Stomach smooth muscle (tissue), 2 donors: ENCODE data around the gene LSM2.

Source experiments
- H3K27ac ChIP-seq: one replicate; pipeline ENCODE4 v1.7.0; 2013; ENCODE audit warnings: mild to moderate bottlenecking, low read length, inconsistent platforms
- H3K27me3 ChIP-seq, 2 donors: one replicate each; pipeline ENCODE4 v1.7.0; 2013; ENCODE audit warnings: low read length in 2 of 2; ENCODE audit not compliant: insufficient read depth in 2 of 2, control insufficient read depth in 1 of 2
- H3K36me3 ChIP-seq, 2 donors: one replicate each; pipeline ENCODE4 v1.7.0; 2013; ENCODE audit warnings: low read length in 2 of 2; ENCODE audit not compliant: control insufficient read depth in 2 of 2, insufficient read depth in 2 of 2
- H3K4me1 ChIP-seq: one replicate; pipeline ENCODE4 v1.7.0; 2013; ENCODE audit warnings: low read length; ENCODE audit not compliant: control insufficient read depth, insufficient read depth
- H3K4me3 ChIP-seq, 2 donors: one replicate each; pipeline ENCODE4 v1.7.0; 2013; ENCODE audit warnings: low read length in 2 of 2
- H3K9ac ChIP-seq, 2 donors: one replicate each; pipeline ENCODE4 v1.7.0; 2013; ENCODE audit warnings: low read length in 2 of 2, mild to moderate bottlenecking in 1 of 2
- H3K9me3 ChIP-seq, 2 donors: one replicate each; pipeline ENCODE4 v1.7.0; 2013; ENCODE audit warnings: low read length in 2 of 2; ENCODE audit not compliant: control insufficient read depth in 2 of 2
- donor health status: healthy.
- donor health status: Pancreatic carcinoma.

Gene LSM2

GRCh38 chr6:31837369-31838113 lies 30.8 kb upstream of the LSM2 start:
- Histone ChIP-seq H3K9ac (peak overlapping the region in 1 of 2 donors; percentile 43), H3K4me3 (peak overlapping the region; percentile 17 to 47), H3K27ac (peak overlapping the region; percentile 93), H3K36me3 (peaks cover 17 to 32% of the 10 kb centered on the region in 2 donors), H3K9me3 (no peaks in the 10 kb centered on the region), H3K4me1 (peaks cover 28% of the 10 kb centered on the region), H3K27me3 (no peaks in the 10 kb centered on the region)

GRCh38 chr6:31836474-31837368 lies 30.0 kb upstream of the LSM2 start:
- peak overlapping the region; percentile 93 for H3K27ac ChIP-seq
- H3K9ac ChIP-seq: peak overlapping the region; percentile 58 to 97
- H3K27me3 ChIP-seq: no peaks in the 10 kb centered on the region
- H3K36me3 ChIP-seq: peaks cover 17 to 32% of the 10 kb centered on the region in 2 donors
- H3K4me1 ChIP-seq: peaks cover 33% of the 10 kb centered on the region
- no peaks in the 10 kb centered on the region for H3K9me3 ChIP-seq
- H3K4me3 ChIP-seq: peak overlapping the region; percentile 35 to 97

GRCh38 chr6:31836047-31836473 lies 29.3 kb upstream of the LSM2 start:
- Histone ChIP-seq H3K27me3 (no peaks in the 10 kb centered on the region), H3K36me3 (peaks cover 17 to 31% of the 10 kb centered on the region in 2 donors), H3K9me3 (no peaks in the 10 kb centered on the region), H3K4me3 (peak overlapping the region; percentile 66 to 97), H3K9ac (peak overlapping the region; percentile 58 to 97), H3K4me1 (peaks cover 39% of the 10 kb centered on the region), H3K27ac (peak overlapping the region; percentile 93)

GRCh38 chr6:31834367-31835250 lies 27.8 kb upstream of the LSM2 start:
- peak overlapping the region; percentile 94 to 97 for H3K9ac ChIP-seq
- H3K27me3 ChIP-seq: no peaks in the 10 kb centered on the region
- peaks cover 14 to 20% of the 10 kb centered on the region in 2 donors for H3K36me3 ChIP-seq
- H3K9me3 ChIP-seq: no peaks in the 10 kb centered on the region
- peak overlapping the region; percentile 93 for H3K27ac ChIP-seq
- peaks cover 42% of the 10 kb centered on the region for H3K4me1 ChIP-seq
- H3K4me3 ChIP-seq: peak overlapping the region; percentile 97 to 100

GRCh38 chr6:31831350-31832215 lies 24.8 kb upstream of the LSM2 start:
- Histone ChIP-seq H3K27ac (no peak overlapping the region), H3K27me3 (no peaks in the 10 kb centered on the region), H3K9ac (peak overlapping the region in 1 of 2 donors; percentile 84), H3K9me3 (no peaks in the 10 kb centered on the region), H3K4me3 (peak overlapping the region; percentile 80 to 95), H3K4me1 (peaks cover 29% of the 10 kb centered on the region), H3K36me3 (no peaks in the 10 kb centered on the region)

GRCh38 chr6:31830886-31831335 lies 24.1 kb upstream of the LSM2 start:
- H3K9ac ChIP-seq: peak overlapping the region; percentile 62 to 84
- peak overlapping the region; percentile 80 to 95 for H3K4me3 ChIP-seq
- no peaks in the 10 kb centered on the region for H3K27me3 ChIP-seq
- H3K4me1 ChIP-seq: peaks cover 26% of the 10 kb centered on the region
- H3K36me3 ChIP-seq: no peaks in the 10 kb centered on the region
- H3K27ac ChIP-seq: peak overlapping the region; percentile 37
- no peaks in the 10 kb centered on the region for H3K9me3 ChIP-seq

GRCh38 chr6:31829633-31830283 lies 23.0 kb upstream of the LSM2 start:
- Histone ChIP-seq H3K4me3 (peak overlapping the region; percentile 80 to 95), H3K36me3 (no peaks in the 10 kb centered on the region), H3K9me3 (no peaks in the 10 kb centered on the region), H3K9ac (peak overlapping the region; percentile 74 to 85), H3K4me1 (peaks cover 21% of the 10 kb centered on the region), H3K27me3 (no peaks in the 10 kb centered on the region), H3K27ac (peak overlapping the region; percentile 46)

- H3K27me3 ChIP-seq: no peaks in the 10 kb centered on the region
- H3K9me3 ChIP-seq: no peaks in the 10 kb centered on the region
- H3K9ac ChIP-seq: peak within 1 kb of the TSS; percentile 86 to 90
- no peaks in the 10 kb centered on the region for H3K36me3 ChIP-seq
- peak within 1 kb of the TSS; percentile 97 for H3K27ac ChIP-seq
- peak within 1 kb of the TSS; percentile 83 to 84 for H3K4me3 ChIP-seq
- H3K4me1 ChIP-seq: peaks cover 31% of the 10 kb centered on the region
Measured at GRCh38 chr6:31827286-31828079, 20.7 kb upstream of the LSM2 start, which contains the start of gene HSPA1B. HSPA1B (plus strand) TSS chr6:31827738; CDS start chr6:31827951, 213 bp downstream.
